Left kidney (tissue), 2 donors: Measurements from ENCODE around the gene CHCHD6. TPM values are rescaled to one million over a fixed set of nuclear protein-coding genes. Genes with fewer than 3 reads are reported as not detected.

Experiments used
- DNase-seq: peaks from one replicate; pipeline ENCODE4 v3.0.0-alpha.2; 2013
- polyA plus RNA-seq: library from polyadenylated mRNA; unstranded; fragments of 120-200 nt; gene quantifications from one replicate; pipeline ENCODE4 v1.2.1, GENCODE V29; 2013; ENCODE audit not compliant: insufficient read length

Gene CHCHD6
- polyA plus RNA-seq, 1 donor = 15.8 TPM

GRCh38 chr3:126742057-126742456, 38.0 kb downstream of the CHCHD6 start:
- no peak for DNase-seq

GRCh38 chr3:126743350-126743749, 39.3 kb downstream of the CHCHD6 start:
- no peak for DNase-seq

GRCh38 chr3:126743781-126744180, 39.7 kb downstream of the CHCHD6 start:
- DNase-seq = no peak

GRCh38 chr3:126745760-126746394, 41.8 kb downstream of the CHCHD6 start:
- DNase-seq = no peak

DNA sequence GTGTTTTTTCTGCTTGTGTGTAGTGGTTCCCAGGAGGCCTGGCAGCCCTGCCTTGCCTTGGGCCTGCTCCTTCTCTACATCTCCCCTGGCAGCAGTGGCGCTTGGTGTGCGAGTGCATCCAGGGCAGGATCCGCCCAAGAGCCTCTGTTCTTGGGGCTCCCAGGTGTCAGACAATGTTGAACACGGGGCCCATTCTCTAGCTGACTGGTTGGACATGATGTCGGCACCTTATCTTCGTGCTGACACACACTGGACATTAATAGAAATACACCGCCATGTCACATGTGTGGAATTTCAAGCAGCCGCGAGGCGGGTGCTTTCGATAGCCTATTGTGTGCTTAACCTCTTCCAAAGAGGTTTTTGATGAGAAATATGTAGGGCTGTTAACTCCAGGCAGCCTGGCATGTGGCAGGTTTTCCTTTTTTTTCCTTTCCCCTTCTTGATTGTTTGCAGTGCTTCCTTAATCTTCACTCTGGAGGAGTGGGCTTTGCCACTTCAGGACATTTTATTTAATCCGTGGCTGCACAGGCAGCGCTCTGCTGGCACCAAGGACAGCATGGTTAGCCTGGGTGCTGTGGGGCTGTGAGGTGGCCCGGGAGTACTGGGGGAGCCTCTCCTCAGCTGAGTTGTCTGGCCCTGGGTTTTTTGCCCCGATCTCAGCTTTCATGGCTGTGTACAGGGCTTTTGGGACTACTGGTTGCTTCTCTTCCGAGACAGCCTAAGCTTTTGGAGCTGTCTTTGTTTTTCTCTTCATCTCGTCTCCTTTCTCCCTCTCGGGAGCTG, 42.5 kb downstream of the CHCHD6 start:
- no peak for DNase-seq

- no peak for DNase-seq
These were observed 43.7 kb downstream of the CHCHD6 start for GRCh38 chr3:126747768-126748167.

- DNase-seq = no peak
These were observed 44.9 kb downstream of the CHCHD6 start for GRCh38 chr3:126748701-126749546.

DNA sequence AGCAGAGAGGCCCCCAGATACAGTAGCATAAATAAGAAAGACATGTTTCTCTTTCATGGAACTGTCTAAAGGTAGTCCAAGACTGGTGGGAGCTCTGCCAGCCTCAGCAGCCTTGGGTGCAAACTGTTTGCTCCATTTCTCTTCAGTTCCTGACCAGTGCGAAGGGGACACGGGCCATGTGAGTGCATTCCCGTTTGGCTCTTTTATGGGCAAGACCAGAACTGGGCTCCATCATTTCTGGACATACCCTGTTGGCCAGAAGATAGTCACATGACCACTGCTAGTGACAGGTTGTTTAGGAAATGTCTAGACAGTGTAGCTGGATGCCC, 45.5 kb downstream of the CHCHD6 start:
- DNase-seq = no peak

GRCh38 chr3:126749931-126750755, 46.1 kb downstream of the CHCHD6 start:
- no peak for DNase-seq

DNA sequence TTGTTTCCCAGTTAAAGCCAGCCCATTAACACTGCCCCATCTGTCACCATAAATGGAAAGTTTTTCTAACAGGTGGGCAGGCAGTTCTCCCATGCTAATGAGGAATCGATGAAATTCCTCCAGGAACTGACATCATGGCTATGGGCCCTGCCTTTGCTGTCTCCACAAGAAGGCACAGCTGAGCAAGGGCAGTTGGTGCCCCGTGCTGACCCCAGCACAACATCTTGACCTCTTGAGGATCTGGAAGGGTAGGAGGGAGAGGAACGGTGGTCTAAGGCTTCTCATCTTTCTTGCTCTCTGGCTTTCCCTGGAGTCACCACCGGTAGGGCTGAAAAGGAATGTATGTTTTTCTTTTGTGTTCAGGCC, 46.7 kb downstream of the CHCHD6 start:
- no peak for DNase-seq

DNA sequence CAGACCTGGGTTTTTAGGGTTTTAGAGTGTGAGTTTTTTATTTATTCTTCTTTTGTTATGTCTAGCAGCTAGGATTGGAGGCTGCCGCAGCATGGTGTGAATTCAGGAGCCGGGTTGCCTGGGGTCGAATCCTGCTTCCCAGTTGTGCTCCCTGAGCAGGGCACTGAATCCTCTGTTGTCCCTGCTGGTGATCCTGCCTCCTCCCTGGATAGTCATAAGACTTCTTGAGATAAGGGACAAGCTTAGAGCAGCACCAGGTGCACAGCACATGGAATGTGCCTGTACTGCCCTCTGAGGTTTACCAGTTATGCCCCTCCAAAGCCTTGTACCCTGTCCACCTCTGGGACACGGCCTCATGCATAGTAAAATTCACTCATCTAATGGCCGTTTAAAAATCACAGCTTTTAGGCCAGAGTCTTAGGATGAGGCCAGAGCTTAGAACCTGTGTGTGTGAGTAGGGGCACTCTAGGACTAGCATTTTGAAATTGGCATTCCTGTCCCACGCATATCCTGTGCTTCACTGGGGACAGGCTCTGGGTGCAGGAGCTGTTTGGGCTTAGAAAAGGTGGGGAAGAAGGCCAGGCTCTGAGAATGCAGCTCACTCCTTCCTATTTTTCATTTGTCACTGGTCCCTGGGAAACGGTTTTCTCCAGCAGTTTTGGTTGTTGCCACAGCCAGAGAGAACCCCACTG, 47.7 kb downstream of the CHCHD6 start:
- no peak for DNase-seq

DNA sequence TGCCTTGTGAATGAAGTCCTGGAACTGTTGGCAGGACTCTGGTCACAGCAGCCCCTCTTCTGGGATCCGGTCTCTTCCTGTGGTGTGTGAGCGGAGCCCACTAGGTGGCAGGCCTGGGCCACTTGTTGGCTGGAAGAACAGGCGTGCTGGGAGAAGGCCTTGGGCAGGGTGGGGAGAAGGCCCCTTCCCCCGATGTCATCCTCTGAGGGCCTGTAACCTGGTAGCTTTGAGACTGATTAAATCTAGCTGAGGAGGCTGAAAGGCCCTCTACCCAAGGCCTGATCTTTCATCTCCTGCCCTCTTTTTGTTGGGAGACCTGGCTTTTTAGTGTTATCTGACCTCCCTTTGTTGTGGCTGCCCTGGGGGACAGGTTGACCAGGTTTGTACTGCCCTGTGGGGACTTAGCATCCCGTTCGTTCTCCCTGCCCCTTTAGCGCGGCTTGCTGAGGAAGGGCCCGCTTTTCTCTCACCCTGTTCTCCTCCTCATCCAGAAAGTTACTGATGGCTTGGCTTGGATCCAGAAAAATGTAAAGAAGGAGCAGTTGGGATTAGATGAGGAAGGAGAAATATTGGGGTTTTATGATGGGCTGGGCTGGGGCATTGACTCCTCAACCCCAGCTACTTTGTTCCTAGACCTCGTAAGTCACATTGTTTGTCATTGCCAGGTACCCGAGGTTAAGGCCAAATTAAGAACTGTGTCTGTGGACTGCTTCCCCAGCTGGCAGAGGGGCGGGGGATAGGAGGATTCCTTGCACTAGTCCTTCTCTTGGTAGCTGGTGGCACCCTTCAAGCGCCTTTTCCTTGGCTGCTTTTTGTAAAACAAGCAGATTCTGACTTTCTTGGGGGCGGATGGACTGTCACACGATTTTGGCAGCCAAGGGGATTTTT, 48.5 kb downstream of the CHCHD6 start:
- peak; percentile 68 for DNase-seq

DNA sequence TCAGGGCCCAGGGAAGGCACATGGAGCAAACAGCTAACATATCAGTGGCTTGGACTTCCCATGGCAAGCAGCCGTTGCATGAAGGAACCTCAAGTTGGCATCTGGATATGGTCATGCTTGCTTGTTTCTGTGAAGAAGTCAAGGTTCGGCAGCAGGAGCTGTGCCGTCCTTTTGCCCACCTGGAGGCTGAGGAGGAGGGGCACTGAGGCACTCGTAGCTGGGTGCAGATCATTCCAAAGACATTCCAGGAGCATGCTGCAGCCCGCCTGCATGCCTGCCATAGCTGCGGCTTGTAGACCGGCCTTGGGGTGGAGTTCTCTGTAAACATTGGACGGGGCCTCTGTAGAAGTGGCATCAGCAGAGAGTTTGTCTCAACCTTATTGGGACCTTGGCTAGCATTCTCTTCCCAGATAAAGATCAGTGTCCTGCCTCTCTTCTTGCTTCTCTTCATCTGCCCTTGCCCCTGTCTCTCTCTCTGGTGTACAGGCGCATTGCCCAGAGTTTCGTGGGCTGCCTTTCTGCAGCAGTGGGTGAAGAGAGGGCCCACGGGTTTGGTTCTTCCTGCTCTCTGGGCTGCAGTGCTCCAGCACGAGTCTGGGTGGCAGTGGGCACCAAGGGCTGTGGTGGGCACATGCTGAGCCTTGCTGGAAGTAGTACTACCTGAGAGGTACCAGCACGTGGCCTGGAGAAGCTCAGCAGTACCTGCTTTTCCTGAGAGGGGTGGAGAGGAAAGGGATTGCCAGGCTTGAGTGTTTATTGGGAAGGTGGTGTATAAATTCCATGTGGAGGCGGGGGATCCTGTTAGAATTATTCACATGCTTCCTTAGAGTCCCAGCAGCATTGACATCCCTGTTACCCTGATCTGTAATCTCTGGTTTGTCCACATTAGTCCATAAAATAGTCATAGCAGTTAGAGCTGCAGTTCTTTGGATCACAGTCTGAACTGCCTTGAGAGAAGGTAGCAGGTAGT, 49.4 kb downstream of the CHCHD6 start:
- no peak for DNase-seq

GRCh38 chr3:126755866-126756265, 51.8 kb downstream of the CHCHD6 start:
- DNase-seq = no peak

GRCh38 chr3:126758026-126758425, 54.0 kb downstream of the CHCHD6 start:
- DNase-seq = no peak

DNA sequence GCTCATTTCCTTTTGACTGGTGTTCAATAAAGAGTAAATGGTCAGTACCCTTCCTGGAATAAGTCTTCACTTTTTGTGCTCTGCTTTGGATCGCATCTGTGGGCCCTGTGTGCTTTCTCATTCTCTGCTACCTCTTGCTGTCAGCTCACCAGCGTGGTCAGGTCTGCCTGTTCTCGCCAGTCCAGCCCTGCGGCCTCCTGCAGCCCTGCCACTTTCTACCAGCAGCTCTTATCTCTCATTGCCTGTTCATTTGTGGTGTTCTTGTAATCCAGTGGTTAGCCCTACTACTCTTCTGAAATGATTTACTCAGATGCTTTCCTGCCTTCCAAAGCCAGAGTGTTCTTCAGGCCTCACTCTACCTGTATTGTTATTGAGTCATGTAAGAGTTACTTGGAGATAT, 54.8 kb downstream of the CHCHD6 start:
- DNase-seq = no peak

DNA sequence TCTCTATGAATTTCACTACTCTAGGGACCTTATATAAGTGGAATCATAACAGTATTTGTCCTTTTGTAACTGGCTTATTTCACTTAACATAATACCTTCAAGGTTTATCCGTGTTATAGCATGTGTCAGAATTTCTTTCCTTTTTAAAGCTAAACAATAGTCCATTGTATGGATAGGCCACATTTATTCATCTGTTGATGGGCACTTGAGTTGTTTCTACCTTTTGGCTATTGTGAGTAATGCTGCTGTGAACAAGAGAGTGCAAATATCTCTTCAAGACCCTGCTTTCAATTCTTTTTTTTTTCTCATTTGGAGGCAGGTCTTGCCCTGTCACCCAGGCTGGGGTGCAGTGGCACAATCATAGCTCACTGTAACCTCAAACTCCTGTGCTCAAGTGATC, 56.5 kb downstream of the CHCHD6 start:
- DNase-seq = no peak

GRCh38 chr3:126763035-126763434, 59.0 kb downstream of the CHCHD6 start:
- no peak for DNase-seq
